GM18858 (cell line): Measurements from ENCODE around the gene TMEM97.

Source experiments
- ATAC-seq: cut with Tn5 transposase; IDR thresholded peaks from one replicate; pipeline ENCODE4 v1.9.1; 2021; ENCODE audit not compliant: unreplicated experiment

The TMEM97 gene

GRCh38 chr17:28363776-28364650, 45.0 kb downstream of the TMEM97 start:
- ATAC-seq = no peak

GRCh38 chr17:28364665-28365363, 45.8 kb downstream of the TMEM97 start, which contains the start of gene SEBOX:
TSS of gene SEBOX (minus strand) at chr17:28365199. CDS start at chr17:28365151, 48 bp downstream.
- no peak for ATAC-seq

- no peak for ATAC-seq
These were observed 46.5 kb downstream of the TMEM97 start for GRCh38 chr17:28365487-28365886.

GRCh38 chr17:28366605-28367004, 47.6 kb downstream of the TMEM97 start:
- ATAC-seq = no peak

- ATAC-seq = no peak
These were observed 48.8 kb downstream of the TMEM97 start for GRCh38 chr17:28367641-28368305.

GRCh38 chr17:28368306-28368831, 49.4 kb downstream of the TMEM97 start:
- no peak for ATAC-seq

GRCh38 chr17:28368915-28369683, 50.1 kb downstream of the TMEM97 start:
- no peak for ATAC-seq

- ATAC-seq = no peak
These were observed 50.7 kb downstream of the TMEM97 start for GRCh38 chr17:28369684-28370034.

GRCh38 chr17:28370035-28370743, 51.2 kb downstream of the TMEM97 start, which contains the start of gene VTN:
TSS of gene VTN (minus strand) at chr17:28370307. CDS start at chr17:28370203, 104 bp downstream.
- no peak for ATAC-seq

GRCh38 chr17:28370744-28371103, 51.7 kb downstream of the TMEM97 start:
- ATAC-seq = no peak

GRCh38 chr17:28371245-28372202, 52.5 kb downstream of the TMEM97 start, which contains the start of gene SARM1:
TSS of gene SARM1 (plus strand) at chr17:28371694. CDS start at chr17:28372033, 339 bp downstream.
- peak; percentile 60 for ATAC-seq

GRCh38 chr17:28372203-28372944, 53.4 kb downstream of the TMEM97 start:
- ATAC-seq = no peak

GRCh38 chr17:28372945-28373274, 53.9 kb downstream of the TMEM97 start:
- ATAC-seq = no peak
